Measurements from ENCODE around the gene KCTD13. TPM values are rescaled to one million over a fixed set of nuclear protein-coding genes. Genes with fewer than 3 reads are reported as not detected.

The KCTD13 gene
- total RNA-seq, 1 experiment from 2014 or later: 40.7 TPM

GRCh38 chr16:29900102-29900887, 25.7 kb downstream of the KCTD13 start, which contains the start of gene ASPHD1:
TSS of gene ASPHD1 (plus strand) at chr16:29900488. CDS start at chr16:29900972, 484 bp downstream.
- Histone ChIP-seq H3K9ac (ENCODE audit: low read length) (peak within 1 kb of the TSS; percentile 73), H3K27me3 (ENCODE audit: insufficient read depth, low read length) (no peaks in the 10 kb centered on the region)
- BruUV-seq (replicated peaks): no TSS peak

More at GRCh38 chr16:29900102-29900887, 25.7 kb downstream of the KCTD13 start, which contains the start of gene ASPHD1:
- RAD21 ChIA-PET (ENCODE audit: low non-redundant PET in 1 of 2, low total read pairs in 2 of 2, uncharacterized antibody in 2 of 2, unreplicated experiment in 2 of 2): interaction anchor here (0.8 to 1.1 kb wide), 4 partner anchors 9 to 62 kb away, joined by 3 read pairs; partner anchors contain the start of gene TMEM219 (in 1 of the 2)
- peak; percentile 66 for ATAC-seq
- peak; percentile 55 for TF ChIP-seq SP1 (IDR thresholded peaks at IDR 0.05; ENCODE audit: low read depth)
- TF ChIP-seq ATF3 (IDR thresholded peaks at IDR 0.05): no peak
- peak; percentile 46; the same call in 1 of the 2 replicates for TF ChIP-seq EGR1 (IDR thresholded peaks at IDR 0.05; ENCODE audit: low read depth)
- TF ChIP-seq ZBTB33 (IDR thresholded peaks at IDR 0.05; ENCODE audit: extremely low read depth, insufficient replicate concordance, low read length): no peak
- TF ChIP-seq MAX (IDR thresholded peaks at IDR 0.05): peak; percentile 90
- Histone ChIP-seq H3K9me2 (ENCODE audit: insufficient read depth) (no peaks in the 10 kb centered on the region), H3K9me3 (ENCODE audit: control insufficient read depth in 1 of 2, insufficient read depth in 1 of 2, low read depth in 1 of 2, low read length in 2 of 2) (no peaks in the 10 kb centered on the region), H4K20me1 (ENCODE audit: insufficient read depth) (no peaks in the 10 kb centered on the region), H3K4me3 (replicated peaks in 1 of 2; ENCODE audit: low read depth in 1 of 2, low read length in 2 of 2) (peak within 1 kb of the TSS; percentile 71 to 75), H3K79me2 (ENCODE audit: insufficient read depth, low read length) (no peaks in the 10 kb centered on the region), H2AFZ (ENCODE audit: low read depth, low read length, poor library complexity, severe bottlenecking) (no peak within 1 kb of the TSS), H3K36me3 (ENCODE audit: control insufficient read depth in 1 of 2, insufficient read depth in 2 of 2, low read length in 2 of 2) (no peaks in the 10 kb centered on the region), H3K4me1 (ENCODE audit: control insufficient read depth in 1 of 2, insufficient read depth in 2 of 2, low read length in 2 of 2) (peaks cover 9 to 31% of the 10 kb centered on the region in 2 experiments), H3K27ac (ENCODE audit: low read depth, low read length) (peak within 1 kb of the TSS; percentile 78), H3K4me2 (ENCODE audit: low read length) (peak within 1 kb of the TSS; percentile 93)
- POLR2A ChIA-PET: interaction anchor here (0.7 to 2.0 kb wide), 9 partner anchors 8 to 121 kb away, joined by 3 to 9 read pairs (median 4); partner anchors contain the start of genes HIRIP3, KCTD13, PAGR1 and TMEM219
- intact Hi-C loops (cut with micrococcal nuclease): no loop called here
- CTCF ChIA-PET: interaction anchor here (1.3 to 1.6 kb wide), 5 partner anchors 37 to 93 kb away, joined by 3 to 10 read pairs (median 6); partner anchors contain the start of genes CDIPT, MVP and PAGR1
- DNase-seq (ENCODE audit: low read depth, low spot score): peak; percentile 29

Measured in HCT116 (cell line).